Endothelial cell of umbilical vein (primary cell): ENCODE measurements around the gene RALBP1. TPM values are rescaled to one million over a fixed set of nuclear protein-coding genes. Genes with fewer than 3 reads are reported as not detected.

ENCODE experiments used
- BruUV-seq: library from RNA; stranded (reverse); fragments of 400-500 nt; replicated peaks from 2 replicates; lab custom pipeline; 2021; lab: Mats Ljungman, UMichigan
- CTCF ChIA-PET: fragments of 300-600, 350-600 bp; sonication (Branson Sonifier 250); formaldehyde crosslinking; loops from one replicate; lab custom pipeline; 2021; ENCODE audit warnings: antibody characterized with exemption, inconsistent platforms; lab: Charles Lee
- POLR2A ChIA-PET: fragments of 300-600, 350-600 bp; sonication (Branson Sonifier 250); formaldehyde crosslinking; loops from one replicate; lab custom pipeline; 2021; ENCODE audit warnings: antibody characterized with exemption, inconsistent platforms; lab: Charles Lee
- DNase-seq: peaks from one replicate; pipeline ENCODE4 v3.0.0-alpha.2; 2011; ENCODE audit warnings: low read depth, low spot score
- FAIRE-seq: peaks from 2 replicates; lab custom pipeline; 2011; peaks lifted over from hg19 to GRCh38; lab: Jason Lieb, UNC
- H2AFZ ChIP-seq: 2 replicates; pipeline ENCODE4 v1.6.0; 2012; ENCODE audit warnings: low read depth, low read length, control low read depth, inconsistent platforms
- H3K27ac ChIP-seq: 2 replicates; pipeline ENCODE4 v1.5.1; 2011; ENCODE audit warnings: low read depth, mild to moderate bottlenecking, control low read depth, low read length, moderate library complexity; ENCODE audit not compliant: insufficient read depth
- H3K27me3 ChIP-seq, 2 experiments: 2 replicates each; pipeline versions ENCODE4 v1.6.0 to v1.6.1; 2011; ENCODE audit warnings: low read length in 2 of 2, mixed read lengths in 1 of 2; ENCODE audit not compliant: control insufficient read depth in 2 of 2, insufficient read depth in 2 of 2
- H3K36me3 ChIP-seq, 2 experiments: 2 replicates in 1 of 2; 3 replicates in 1 of 2; pipeline ENCODE4 v1.5.1; 2011; ENCODE audit warnings: low read length in 2 of 2, mild to moderate bottlenecking in 1 of 2, moderate library complexity in 1 of 2; ENCODE audit not compliant: control insufficient read depth in 2 of 2, insufficient read depth in 2 of 2; ENCODE audit errors: extremely low read depth in 1 of 2
- H3K4me1 ChIP-seq: 3 replicates; pipeline ENCODE4 v1.5.1; 2011; ENCODE audit warnings: mild to moderate bottlenecking, low read length; ENCODE audit not compliant: control insufficient read depth, insufficient read depth; ENCODE audit errors: extremely low read depth
- H3K4me2 ChIP-seq: 2 replicates; pipeline ENCODE4 v1.6.1; 2011; ENCODE audit warnings: low read length, control low read depth, mixed read lengths; ENCODE audit not compliant: insufficient read depth
- H3K4me3 ChIP-seq, 3 experiments: fragments of 200-600 bp in 1 of 3; sonication (generic), shearing (Covaris generic) in 1 of 3; replicated peaks in 1 of 3; 2 replicates each; pipeline ENCODE4 v1.5.1; 2011 to 2016; ENCODE audit warnings: control low read depth in 3 of 3, low read length in 3 of 3, mild to moderate bottlenecking in 2 of 3, inconsistent platforms in 1 of 3, low read depth in 1 of 3, moderate library complexity in 1 of 3; ENCODE audit not compliant: insufficient read depth in 1 of 3
- H3K79me2 ChIP-seq: 2 replicates; pipeline ENCODE4 v1.6.0; 2012; ENCODE audit warnings: low read length, inconsistent platforms; ENCODE audit not compliant: control insufficient read depth, insufficient read depth
- H3K9ac ChIP-seq: replicated peaks from 2 replicates; pipeline ENCODE3; 2011; ENCODE audit warnings: low read length, control low read depth; ENCODE audit not compliant: insufficient read depth; ENCODE audit errors: extremely low read depth
- H3K9me1 ChIP-seq: replicated peaks from 3 replicates; pipeline ENCODE4 v1.6.0; 2011; ENCODE audit warnings: mild to moderate bottlenecking, low read length; ENCODE audit not compliant: control insufficient read depth, insufficient read depth; ENCODE audit errors: extremely low read depth
- H3K9me3 ChIP-seq: replicated peaks from 2 replicates; pipeline ENCODE4 v1.5.1; 2012; ENCODE audit warnings: low read length, inconsistent platforms; ENCODE audit not compliant: control insufficient read depth, insufficient read depth
- H4K20me1 ChIP-seq: replicated peaks from 2 replicates; pipeline ENCODE3; 2011; ENCODE audit warnings: mild to moderate bottlenecking, low read length; ENCODE audit not compliant: control insufficient read depth, insufficient read depth; ENCODE audit errors: extremely low read depth
- CTCF ChIP-seq, 2 donors: IDR thresholded peaks; 1 replicate in 1 of 2; 2 replicates in 1 of 2; pipeline ENCODE4 v1.5.1; 2011; ENCODE audit warnings: low read length in 2 of 2, mild to moderate bottlenecking in 2 of 2, moderate library complexity in 2 of 2, control low read depth in 1 of 2, inconsistent platforms in 1 of 2, low read depth in 1 of 2; ENCODE audit not compliant: insufficient read depth in 1 of 2; ENCODE audit errors: extremely low read depth in 1 of 2
- EZH2 ChIP-seq: IDR thresholded peaks from 2 replicates; pipeline ENCODE4 v1.6.1; 2012; ENCODE audit warnings: borderline replicate concordance, low read depth, mild to moderate bottlenecking, moderate library complexity, low read length, inconsistent platforms; ENCODE audit not compliant: severe bottlenecking
- FOS ChIP-seq: IDR thresholded peaks from 2 replicates; pipeline ENCODE4 v1.6.1; 2011; ENCODE audit warnings: mild to moderate bottlenecking, low read length, moderate library complexity, borderline replicate concordance; ENCODE audit not compliant: insufficient read depth
- GATA2 ChIP-seq: IDR thresholded peaks from 2 replicates; pipeline ENCODE4 v1.7.0; 2011; ENCODE audit warnings: low read depth, mild to moderate bottlenecking, moderate library complexity, mixed read lengths, low read length; ENCODE audit not compliant: insufficient read length, insufficient read depth
- JUN ChIP-seq: IDR thresholded peaks from 2 replicates; pipeline ENCODE4 v1.6.1; 2011; ENCODE audit warnings: borderline replicate concordance, low read depth; ENCODE audit not compliant: insufficient read length, insufficient read depth
- MAX ChIP-seq: IDR thresholded peaks from 2 replicates; pipeline ENCODE4 v1.6.1; 2011; ENCODE audit not compliant: insufficient read depth, insufficient read length
- MYC ChIP-seq: IDR thresholded peaks from one replicate; pipeline ENCODE4 v1.6.1; 2011; ENCODE audit warnings: mild to moderate bottlenecking, low read depth, low read length
- POLR2A ChIP-seq: IDR thresholded peaks from 2 replicates; pipeline ENCODE4 v1.6.1; 2012; ENCODE audit warnings: low read depth, mild to moderate bottlenecking, control low read depth, low read length
- POLR2AphosphoS5 ChIP-seq: IDR thresholded peaks from 2 replicates; pipeline ENCODE4 v1.6.1; 2012; ENCODE audit warnings: low read depth, mild to moderate bottlenecking, control low read depth, low read length, moderate library complexity; ENCODE audit not compliant: insufficient read depth
- dilution Hi-C: fragments of 300-500 bp; cut with MboI; formaldehyde crosslinking; loops from one replicate; pipeline ENCODE4 v1.15.0; 2019; ENCODE audit warnings: low sequenced_read_pairs; ENCODE audit not compliant: extremely low pct_ligation_motif_present
- intact Hi-C: fragments of 100-400 bp; cut with micrococcal nuclease; formaldehyde crosslinking; loops from one replicate; pipeline ENCODE4 v1.10.0; 2022
- polyA plus RNA-seq, 4 experiments: library from polyadenylated mRNA; depleted of rRNA in 3 of 4; stranded (reverse) in 3 of 4; unstranded in 1 of 4; fragments of >200 nt; gene quantifications; 2 replicates each; pipeline versions ENCODE4 v1.2.1 to v1.2.3, GENCODE V29; 2011 to 2012; ENCODE audit warnings: missing spikeins in 1 of 4
- total RNA-seq: library from RNA; stranded (reverse); gene quantifications from 2 replicates; pipeline ENCODE4 v1.2.3, GENCODE V29; 2021

The RALBP1 gene
- total and polyA plus RNA-seq, 2 donors (not counting 3 experiments of a cell fraction or from before 2014, with no cell fraction given), result 55.8 to 68.4 TPM

- Histone ChIP-seq H3K27me3 (peaks cover 0 to 4% of the 10 kb centered on the region in 2 experiments), H3K9me1 (no peaks in the 10 kb centered on the region), H3K4me1 (no peaks in the 10 kb centered on the region), H3K27ac (no peak overlapping the region), H3K4me3 (no peak overlapping the region), H3K36me3 (no peaks in the 10 kb centered on the region), H3K9me3 (no peaks in the 10 kb centered on the region), H2AFZ (no peak overlapping the region), H4K20me1 (no peaks in the 10 kb centered on the region), H3K79me2 (no peaks in the 10 kb centered on the region), H3K4me2 (no peak overlapping the region), H3K9ac (no peak overlapping the region)
- TF ChIP-seq POLR2A, result no peak
- no peak for TF ChIP-seq CTCF (IDR thresholded peaks at IDR 0.05; ENCODE audit: extremely low read depth in 1 of 2, insufficient read depth in 1 of 2, low read depth in 1 of 2, low read length in 2 of 2)
- no peak for TF ChIP-seq EZH2
- no peak for TF ChIP-seq MAX
- no peak for TF ChIP-seq GATA2
- TF ChIP-seq POLR2AphosphoS5, result no peak
- no peak for TF ChIP-seq JUN
- no peak for TF ChIP-seq MYC
- TF ChIP-seq FOS, result no peak
- DNase-seq (no peak), FAIRE-seq (no peak)
- dilution Hi-C loops (no loop called here), intact Hi-C loops (no loop called here)
- BruUV-seq, result no TSS peak
- POLR2A ChIA-PET, result interaction anchor here (0.5 kb wide), 1 partner anchor 549 kb away, joined by 3 read pairs; no protein-coding TSS in a partner anchor
- CTCF ChIA-PET, result interaction anchor here (0.9 kb wide), 1 partner anchor 8 kb away, joined by 4 read pairs; no protein-coding TSS in a partner anchor
Measured at GRCh38 chr18:9428862-9429661, 46.3 kb upstream of the RALBP1 start.
